GM10266 (cell line): ENCODE data around the gene L3MBTL1.

ENCODE experiments used
- DNase-seq: peaks from one replicate; pipeline ENCODE4 v3.0.0; 2012; ENCODE audit errors: extremely low spot score
- CTCF ChIP-seq: IDR thresholded peaks from 2 replicates; pipeline ENCODE4 v1.5.1; 2012; ENCODE audit warnings: mild to moderate bottlenecking, low read depth; ENCODE audit not compliant: control insufficient read depth, insufficient read depth; ENCODE audit errors: missing control alignments

The L3MBTL1 gene

GRCh38 chr20:43516251-43516824, 8.8 kb downstream of the L3MBTL1 start:
- no peak for TF ChIP-seq CTCF
- DNase-seq = no peak

- no peak for DNase-seq
- TF ChIP-seq CTCF = no peak
Measured at GRCh38 chr20:43520074-43520630, 12.7 kb downstream of the L3MBTL1 start.

GRCh38 chr20:43525021-43525420, 17.5 kb downstream of the L3MBTL1 start:
- TF ChIP-seq CTCF = no peak
- DNase-seq = no peak

GRCh38 chr20:43528258-43528875, 20.9 kb downstream of the L3MBTL1 start:
- TF ChIP-seq CTCF = no peak
- no peak for DNase-seq

GRCh38 chr20:43529051-43529450, 21.6 kb downstream of the L3MBTL1 start:
- no peak for DNase-seq
- TF ChIP-seq CTCF = no peak

- no peak for DNase-seq
- no peak for TF ChIP-seq CTCF
Measured at GRCh38 chr20:43529457-43530153, 22.1 kb downstream of the L3MBTL1 start.
